Measurements from ENCODE around the gene PSG7.
"Not testable (repeated sequence)": the region's sequence is repeated elsewhere in the genome, so short reads cannot be mapped to it uniquely, and the experiment has no call there.

The PSG7 gene

DNA sequence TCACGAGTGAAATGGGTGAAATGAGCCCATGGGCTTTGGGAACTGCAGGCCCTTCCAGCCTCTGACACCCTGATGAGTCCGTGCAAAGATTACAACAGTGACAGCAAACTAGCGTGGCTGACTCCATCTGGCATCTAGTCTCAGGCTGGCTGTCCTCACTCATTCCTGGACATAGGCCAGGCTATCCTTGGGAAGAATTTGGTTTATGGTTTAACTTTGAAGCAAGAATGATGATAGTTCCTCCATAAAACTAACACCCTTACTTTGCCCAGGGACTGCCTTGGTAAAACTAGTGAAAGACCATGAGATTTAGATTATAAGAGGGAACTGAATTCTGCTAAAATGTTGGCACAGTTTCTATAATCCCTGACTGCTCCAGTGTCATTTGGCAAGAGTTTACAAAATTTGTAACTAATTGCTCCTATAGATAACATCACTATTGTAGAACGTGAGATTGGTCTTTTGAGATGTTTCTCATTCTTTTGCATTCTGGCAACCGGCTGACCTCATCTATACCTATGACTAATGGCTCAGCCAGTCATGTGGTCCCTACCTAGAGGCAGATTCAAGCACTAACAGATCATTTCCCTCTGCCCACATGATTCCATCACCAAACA is 4.4 kb downstream of the PSG7 start:
- H3K9ac ChIP-seq (ENCODE audit: low read depth, low read length); H3K36me3 ChIP-seq (ENCODE audit: insufficient read depth, low read length): not testable (repeated sequence)

DNA sequence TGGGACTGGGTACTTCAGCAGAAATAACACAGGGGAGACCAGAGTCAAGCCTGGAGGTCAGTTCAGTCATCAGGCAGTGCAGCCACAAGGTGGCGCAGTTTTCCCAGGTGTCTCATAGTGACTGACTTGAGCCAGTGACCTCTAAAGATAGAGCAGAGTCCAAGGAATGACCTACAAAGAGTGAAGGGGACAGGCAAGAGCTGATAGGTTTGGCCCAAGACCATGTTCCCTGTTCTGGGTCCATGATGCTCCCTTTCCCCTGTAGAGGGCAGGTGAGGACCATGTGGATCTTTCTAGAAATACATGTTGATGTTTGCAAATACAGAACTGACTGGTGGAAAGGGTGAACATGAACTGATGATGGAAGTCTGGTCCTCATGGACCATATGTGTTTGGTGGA is 6.8 kb downstream of the PSG7 start:
- H3K9me3 ChIP-seq (ENCODE audit: insufficient read depth, low read length, severe bottlenecking); H3K79me2 ChIP-seq (ENCODE audit: insufficient read depth, low read length); H3K27me3 ChIP-seq (ENCODE audit: insufficient read depth, low read length, poor library complexity); H3K36me3 ChIP-seq (ENCODE audit: insufficient read depth, low read length); H3K4me2 ChIP-seq (ENCODE audit: insufficient read depth, low read length); H3K9ac ChIP-seq (ENCODE audit: low read depth, low read length); ATAC-seq (ENCODE audit: insufficient read depth, low read depth); H3K27ac ChIP-seq (ENCODE audit: low read length); H2AFZ ChIP-seq (ENCODE audit: low read depth, low read length); H4K20me1 ChIP-seq (ENCODE audit: insufficient read depth, low read length); H3K4me3 ChIP-seq (ENCODE audit: low read depth in 1 of 2, low read length in 2 of 2); H3K4me1 ChIP-seq (ENCODE audit: insufficient read depth, low read length): not testable (repeated sequence)
- TF ChIP-seq, protein P1, sequence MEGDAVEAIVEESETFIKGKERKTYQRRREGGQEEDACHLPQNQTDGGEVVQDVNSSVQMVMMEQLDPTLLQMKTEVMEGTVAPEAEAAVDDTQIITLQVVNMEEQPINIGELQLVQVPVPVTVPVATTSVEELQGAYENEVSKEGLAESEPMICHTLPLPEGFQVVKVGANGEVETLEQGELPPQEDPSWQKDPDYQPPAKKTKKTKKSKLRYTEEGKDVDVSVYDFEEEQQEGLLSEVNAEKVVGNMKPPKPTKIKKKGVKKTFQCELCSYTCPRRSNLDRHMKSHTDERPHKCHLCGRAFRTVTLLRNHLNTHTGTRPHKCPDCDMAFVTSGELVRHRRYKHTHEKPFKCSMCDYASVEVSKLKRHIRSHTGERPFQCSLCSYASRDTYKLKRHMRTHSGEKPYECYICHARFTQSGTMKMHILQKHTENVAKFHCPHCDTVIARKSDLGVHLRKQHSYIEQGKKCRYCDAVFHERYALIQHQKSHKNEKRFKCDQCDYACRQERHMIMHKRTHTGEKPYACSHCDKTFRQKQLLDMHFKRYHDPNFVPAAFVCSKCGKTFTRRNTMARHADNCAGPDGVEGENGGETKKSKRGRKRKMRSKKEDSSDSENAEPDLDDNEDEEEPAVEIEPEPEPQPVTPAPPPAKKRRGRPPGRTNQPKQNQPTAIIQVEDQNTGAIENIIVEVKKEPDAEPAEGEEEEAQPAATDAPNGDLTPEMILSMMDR (IDR thresholded peaks at IDR 0.05; ENCODE audit: borderline replicate concordance, extremely low read depth, low read length, poor library complexity, severe bottlenecking), result peak; percentile 41
- DNase-seq, result peak; percentile 8

More for the DNA sequence above, 4.4 kb downstream of the PSG7 start:
- not testable (repeated sequence) for DNase-seq; H3K4me3 ChIP-seq (ENCODE audit: low read depth in 1 of 2, low read length in 2 of 2); ATAC-seq (ENCODE audit: insufficient read depth, low read depth); H3K9me3 ChIP-seq (ENCODE audit: insufficient read depth, low read length, severe bottlenecking); H3K4me2 ChIP-seq (ENCODE audit: insufficient read depth, low read length); H3K27me3 ChIP-seq (ENCODE audit: insufficient read depth, low read length, poor library complexity); H3K79me2 ChIP-seq (ENCODE audit: insufficient read depth, low read length); H3K27ac ChIP-seq (ENCODE audit: low read length); H3K4me1 ChIP-seq (ENCODE audit: insufficient read depth, low read length); H4K20me1 ChIP-seq (ENCODE audit: insufficient read depth, low read length); H2AFZ ChIP-seq (ENCODE audit: low read depth, low read length)

DNA sequence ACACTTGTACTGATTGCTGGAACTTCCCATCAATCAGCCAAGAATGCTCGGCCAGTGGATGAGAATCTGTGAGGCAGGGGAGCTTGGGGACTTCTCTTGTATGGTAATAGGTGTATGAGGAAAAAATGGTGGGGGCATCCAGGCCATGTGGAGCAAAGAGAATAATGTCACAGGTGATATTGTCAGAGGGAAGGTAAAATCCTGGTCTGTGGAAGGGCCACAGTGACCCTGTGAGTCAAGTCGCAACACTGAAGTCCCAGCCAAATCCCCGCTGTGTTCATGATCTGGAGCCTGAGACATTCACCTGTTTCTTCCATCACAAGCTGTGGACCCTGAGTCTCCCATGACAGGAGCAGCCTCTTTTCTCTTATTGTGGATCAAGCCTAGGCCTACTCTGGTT is 8.1 kb downstream of the PSG7 start:
- ATAC-seq (ENCODE audit: insufficient read depth, low read depth) (no peak), DNase-seq (no peak)
- Histone ChIP-seq H3K4me2 (ENCODE audit: insufficient read depth, low read length) (no peak overlapping the region), H3K9ac (ENCODE audit: low read depth, low read length) (no peak overlapping the region), H3K27me3 (ENCODE audit: insufficient read depth, low read length, poor library complexity) (no peaks in the 10 kb centered on the region), H3K27ac (ENCODE audit: low read length) (no peak overlapping the region), H3K9me3 (ENCODE audit: insufficient read depth, low read length, severe bottlenecking) (no peaks in the 10 kb centered on the region), H2AFZ (ENCODE audit: low read depth, low read length) (no peak overlapping the region), H3K79me2 (ENCODE audit: insufficient read depth, low read length) (no peaks in the 10 kb centered on the region), H3K4me3 (ENCODE audit: low read depth in 1 of 2, low read length in 2 of 2) (no peak overlapping the region), H4K20me1 (ENCODE audit: insufficient read depth, low read length) (no peaks in the 10 kb centered on the region; the same call in 1 of the 2 replicates), H3K36me3 (ENCODE audit: insufficient read depth, low read length) (no peaks in the 10 kb centered on the region), H3K4me1 (ENCODE audit: insufficient read depth, low read length) (no peaks in the 10 kb centered on the region)
- TF ChIP-seq EZH2 (IDR thresholded peaks at IDR 0.05; ENCODE audit: borderline replicate concordance, low read depth, low read length, severe bottlenecking), result no peak
- TF ChIP-seq, protein P1 (IDR thresholded peaks at IDR 0.05; ENCODE audit: borderline replicate concordance, extremely low read depth, low read length, poor library complexity, severe bottlenecking), result no peak

DNA sequence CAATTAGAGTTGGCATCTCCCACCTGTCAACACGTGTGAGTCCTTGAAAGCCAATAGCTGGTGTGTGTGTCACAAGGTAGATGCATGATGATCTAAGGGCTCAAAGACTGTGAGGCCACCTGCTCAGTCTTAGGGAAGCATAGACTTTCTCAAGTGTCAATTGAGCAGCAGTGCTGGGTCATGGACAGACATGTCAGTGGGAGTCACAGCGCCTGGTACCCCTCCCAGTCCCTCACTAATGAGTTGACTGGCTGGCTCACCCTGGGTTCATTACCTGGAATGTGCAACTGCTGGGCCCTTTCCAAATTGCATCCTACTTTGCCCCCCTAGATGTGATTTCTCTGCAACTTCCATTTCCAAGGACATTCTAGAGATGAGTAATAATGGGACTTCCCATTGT is 10.2 kb downstream of the PSG7 start:
- Histone ChIP-seq H3K4me1 (ENCODE audit: insufficient read depth, low read length) (no peaks in the 10 kb centered on the region), H4K20me1 (ENCODE audit: insufficient read depth, low read length) (no peaks in the 10 kb centered on the region; the same call in 1 of the 2 replicates), H3K4me3 (ENCODE audit: low read depth in 1 of 2, low read length in 2 of 2) (no peak overlapping the region), H3K9me3 (ENCODE audit: insufficient read depth, low read length, severe bottlenecking) (no peaks in the 10 kb centered on the region), H3K27me3 (ENCODE audit: insufficient read depth, low read length, poor library complexity) (no peaks in the 10 kb centered on the region), H3K36me3 (ENCODE audit: insufficient read depth, low read length) (no peaks in the 10 kb centered on the region), H3K79me2 (ENCODE audit: insufficient read depth, low read length) (no peaks in the 10 kb centered on the region), H2AFZ (ENCODE audit: low read depth, low read length) (no peak overlapping the region), H3K9ac (ENCODE audit: low read depth, low read length) (no peak overlapping the region), H3K27ac (ENCODE audit: low read length) (no peak overlapping the region), H3K4me2 (ENCODE audit: insufficient read depth, low read length) (no peak overlapping the region)
- ATAC-seq (ENCODE audit: insufficient read depth, low read depth) (no peak), DNase-seq (no peak)
- TF ChIP-seq EZH2 (IDR thresholded peaks at IDR 0.05; ENCODE audit: borderline replicate concordance, low read depth, low read length, severe bottlenecking), result no peak
- TF ChIP-seq, protein P1 (IDR thresholded peaks at IDR 0.05; ENCODE audit: borderline replicate concordance, extremely low read depth, low read length, poor library complexity, severe bottlenecking), result no peak
